Stimulated activated CD8-positive, alpha-beta memory T cell treated with anti-CD3 and anti-CD28 coated beads, Interleukin-15, amount 100 ng/mL, for 48 hours (primary cell): ENCODE measurements around the gene THAP11.

Experiments
- DNase-seq, 2 donors: peaks; one replicate each; pipeline ENCODE4 v3.0.0-alpha.2; 2020; ENCODE audit warnings: low read depth in 2 of 2

Gene THAP11

DNA sequence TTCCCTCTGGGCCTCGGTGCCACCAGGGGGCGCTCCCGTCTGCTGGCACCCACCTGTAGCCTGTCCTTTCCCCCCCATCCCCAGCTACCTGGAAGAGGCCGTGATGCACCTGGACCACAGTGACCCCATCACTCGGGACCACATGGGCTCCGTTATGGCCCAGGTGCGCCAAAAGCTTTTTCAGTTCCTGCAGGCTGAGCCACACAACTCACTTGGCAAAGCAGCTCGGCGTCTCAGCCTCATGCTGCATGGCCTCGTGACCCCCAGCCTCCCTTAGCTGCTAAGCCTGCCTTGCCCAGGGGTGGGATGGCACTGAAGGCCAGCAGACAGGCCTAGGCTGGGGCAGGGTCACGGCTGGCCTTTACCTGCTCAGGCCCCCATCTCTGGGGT is 41.7 kb downstream of the THAP11 start:
- DNase-seq = peak; percentile 49 to 50

GRCh38 chr16:67884684-67885083 is 42.6 kb downstream of the THAP11 start, which contains the start of gene NRN1L:
Gene NRN1L, plus strand, starts transcription at chr16:67884885. Its CDS starts 19 bp downstream, at chr16:67884904.
- no peak for DNase-seq

DNA sequence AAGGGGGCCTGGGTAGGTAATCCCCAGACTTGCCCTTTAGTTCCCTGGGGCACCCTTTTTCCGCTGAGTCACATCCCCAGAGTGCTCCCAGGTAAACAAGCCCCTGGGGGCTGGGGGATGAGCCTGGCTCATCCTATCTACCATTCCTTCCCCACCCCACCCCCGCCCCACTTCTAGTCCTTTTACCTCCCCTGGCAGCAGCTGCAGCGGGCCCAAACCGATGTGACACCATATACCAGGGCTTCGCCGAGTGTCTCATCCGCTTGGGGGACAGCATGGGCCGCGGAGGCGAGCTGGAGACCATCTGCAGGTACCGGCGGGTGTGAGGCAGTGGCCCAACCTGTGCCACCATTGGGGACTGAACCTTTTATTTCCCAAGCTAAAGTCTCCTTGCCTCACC is 43.4 kb downstream of the THAP11 start:
- DNase-seq = no peak

DNA sequence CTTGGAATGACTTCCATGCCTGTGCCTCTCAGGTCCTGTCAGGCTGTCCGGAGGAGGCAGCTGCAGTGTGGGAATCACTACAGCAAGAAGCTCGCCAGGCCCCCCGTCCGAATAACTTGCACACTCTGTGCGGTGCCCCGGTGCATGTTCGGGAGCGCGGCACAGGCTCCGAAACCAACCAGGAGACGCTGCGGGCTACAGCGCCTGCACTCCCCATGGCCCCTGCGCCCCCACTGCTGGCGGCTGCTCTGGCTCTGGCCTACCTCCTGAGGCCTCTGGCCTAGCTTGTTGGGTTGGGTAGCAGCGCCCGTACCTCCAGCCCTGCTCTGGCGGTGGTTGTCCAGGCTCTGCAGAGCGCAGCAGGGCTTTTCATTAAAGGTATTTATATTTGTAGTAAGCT is 43.9 kb downstream of the THAP11 start:
- no peak for DNase-seq

DNA sequence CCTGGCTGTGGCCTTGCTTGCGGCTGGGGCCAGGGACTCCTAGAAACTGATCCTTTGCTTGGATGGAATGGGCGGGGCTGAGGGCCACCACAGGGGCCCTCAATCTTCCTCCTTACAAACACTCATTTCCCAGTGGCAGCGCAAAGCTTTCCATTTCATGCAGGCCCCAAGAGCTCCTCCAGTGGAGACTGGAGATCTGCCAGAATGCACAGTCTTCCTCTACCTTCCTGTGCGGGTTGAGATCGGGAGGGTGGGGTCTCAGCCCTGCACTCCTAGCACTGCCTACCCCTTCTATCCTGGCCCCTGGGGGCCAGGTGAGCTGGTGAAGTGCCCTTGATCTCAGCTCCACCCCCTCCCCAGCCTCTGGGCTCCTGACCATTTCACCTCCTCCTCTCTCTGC is 44.3 kb downstream of the THAP11 start:
- no peak for DNase-seq

DNA sequence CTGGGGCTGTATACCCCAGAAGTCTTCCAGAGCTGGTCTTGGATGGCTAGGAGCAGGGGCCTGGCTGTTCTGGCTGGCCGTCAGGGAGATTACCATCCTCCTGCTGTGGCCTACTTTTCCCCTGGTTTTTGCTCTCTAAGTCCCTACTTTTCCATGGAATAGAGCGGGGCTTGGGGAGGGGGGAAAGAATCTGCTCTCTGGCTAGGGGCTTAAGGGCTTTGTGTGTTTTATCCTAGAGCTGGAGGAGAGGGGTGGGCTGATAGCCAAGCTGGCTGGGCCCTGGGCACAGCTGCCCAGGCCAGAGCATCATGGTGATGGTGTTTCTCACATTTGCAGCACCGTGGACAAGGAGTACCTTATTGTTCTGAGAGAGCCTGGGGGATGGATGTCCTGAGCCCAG is 46.2 kb downstream of the THAP11 start:
- no peak for DNase-seq

DNA sequence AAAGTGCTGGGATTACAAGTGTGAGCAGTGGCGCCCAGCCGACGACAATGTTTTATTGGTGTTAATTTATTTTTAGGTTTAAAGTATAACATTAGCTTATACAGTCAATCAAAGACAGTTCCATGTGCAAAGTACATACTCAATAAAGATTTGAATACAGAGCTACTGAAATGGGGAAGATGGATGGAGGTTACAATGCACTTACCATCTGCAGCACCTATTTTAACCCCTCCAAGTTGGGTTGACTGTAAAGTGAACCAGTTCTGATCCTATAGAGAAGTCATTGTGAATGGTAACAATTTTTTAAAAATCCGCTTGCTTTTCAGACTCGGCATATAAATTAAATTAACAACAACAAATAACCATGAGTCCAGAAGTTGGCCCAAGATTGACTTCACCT is 50.3 kb downstream of the THAP11 start:
- DNase-seq = no peak

DNA sequence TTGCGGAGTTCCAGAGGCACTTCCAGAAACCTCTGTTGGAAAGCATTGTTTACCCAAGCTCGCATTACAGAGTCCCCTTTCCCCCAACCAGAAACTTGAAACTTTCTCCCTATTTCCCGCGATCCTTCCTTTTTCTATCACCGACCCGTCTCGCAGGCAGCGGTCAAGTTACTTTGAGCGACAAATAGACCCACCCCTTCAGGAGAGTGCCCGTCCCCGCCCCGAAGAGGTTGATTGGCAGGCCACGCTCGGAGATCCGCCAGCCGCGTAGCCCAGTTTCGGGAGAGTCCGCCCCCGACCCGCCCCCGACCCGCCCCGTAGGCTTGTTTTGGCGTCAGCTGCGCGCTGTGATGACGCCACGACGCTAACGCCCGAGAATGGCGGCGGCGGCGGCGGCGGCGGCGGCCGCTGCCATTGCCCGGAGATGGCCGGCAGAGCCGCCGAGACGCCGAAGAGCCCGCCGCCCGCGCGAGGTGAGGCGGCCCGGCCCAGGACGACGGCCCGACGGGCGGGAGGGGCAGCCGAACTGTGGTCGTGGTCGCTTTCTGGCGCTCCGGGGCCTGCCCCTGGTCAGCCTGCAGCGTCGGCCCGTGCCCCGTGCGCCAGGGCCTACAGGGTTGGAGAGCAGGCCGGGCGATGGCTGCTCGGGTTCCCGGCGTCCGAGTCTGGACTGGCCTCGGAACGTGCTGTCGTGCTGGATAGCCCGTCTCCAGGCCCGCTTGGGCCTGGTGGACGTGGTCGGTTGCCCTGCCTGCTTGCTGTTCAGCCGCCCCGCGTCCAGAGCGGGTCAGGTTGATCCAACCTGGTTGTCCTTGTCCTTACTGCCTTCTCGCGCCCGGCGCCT is 51.0 kb downstream of the THAP11 start, which contains the start of gene PSKH1:
Gene PSKH1 (plus strand): TSS at position 356 of the 844 bp plus-strand sequence. CDS start 15,496 bp downstream, outside the sequence.
- DNase-seq = peak; percentile 91 to 92
